ENCODE results near the gene KCND1. TPM values are rescaled to one million over a fixed set of nuclear protein-coding genes. Genes with fewer than 3 reads are reported as not detected.
"Not testable (repeated sequence)": the region's sequence is repeated elsewhere in the genome, so short reads cannot be mapped to it uniquely, and the experiment has no call there.

The KCND1 gene
- total and polyA plus RNA-seq, 10 donors = 1.5 to 3.7 (median 2.1) TPM

DNA sequence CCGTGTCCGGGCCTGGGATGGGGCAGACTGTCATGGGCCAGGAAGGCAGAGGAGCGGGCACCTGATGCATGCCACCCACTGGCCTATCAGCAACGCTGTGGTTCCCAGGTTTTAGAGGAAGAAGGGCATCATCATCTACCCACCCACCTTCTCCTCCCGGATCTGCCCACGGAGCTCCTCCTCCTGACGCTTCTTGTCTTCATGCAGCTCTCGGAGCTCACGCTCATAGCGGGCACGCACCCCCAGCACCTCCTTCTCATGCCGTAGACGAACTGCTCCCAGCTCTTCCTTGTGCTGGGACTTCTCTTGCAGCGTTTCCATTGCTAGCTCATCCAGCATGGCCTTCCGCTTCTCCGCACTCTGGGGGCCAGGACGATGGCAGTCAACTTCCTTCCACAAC, 11.4 kb upstream of the KCND1 start:
- 89 to 95% (median 92%) methylated on average over 13 to 17 of the region's 17 CpGs for WGBS, 5 donors

DNA sequence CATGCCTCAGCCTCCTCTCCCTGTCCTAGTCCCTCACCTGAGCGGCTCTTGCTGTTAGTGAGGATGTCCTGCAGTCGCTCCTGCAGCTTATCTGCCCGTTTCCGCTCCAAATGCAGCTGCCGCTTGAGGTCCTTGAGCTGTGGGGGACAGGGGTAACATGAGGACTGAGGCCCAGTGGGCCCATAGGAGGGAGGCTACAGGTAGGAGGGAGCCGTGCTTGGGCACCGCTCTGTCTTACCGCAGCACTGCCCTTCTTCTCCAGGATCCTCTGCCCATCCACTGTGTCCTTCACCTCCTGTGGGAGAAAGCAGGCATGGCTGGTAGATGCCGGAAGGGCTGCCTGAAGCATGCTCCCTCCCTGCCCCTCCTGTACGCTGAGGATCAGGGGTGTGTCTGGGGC, 9.5 kb upstream of the KCND1 start:
- no peak for DNase-seq
- Histone ChIP-seq H3K27ac (no peak overlapping the region), H3K9me3 (no peaks in the 10 kb centered on the region), H3K36me3 (peaks cover 0 to 100% (median 59%) of the 10 kb centered on the region in 6 donors), H3K4me3 (no peak overlapping the region), H3K27me3 (replicated peaks in 1 of 7) (no peaks in the 10 kb centered on the region), H3K4me1 (no peaks in the 10 kb centered on the region)
- WGBS, 5 donors = 82 to 96% (median 91%) methylated on average over 6 to 10 of the region's 10 CpGs
- intact Hi-C loops (cut with DNase I; ENCODE audit: low total_unique reads) = no loop called here
- TF ChIP-seq CTCF (IDR thresholded peaks at IDR 0.05 in 8 of 11, conservative IDR thresholded peaks at IDR 0.05 in 3 of 11) (no peak), POLR2AphosphoS5 (IDR thresholded peaks at IDR 0.05) (peak in 1 of 3 donors; percentile 14)

More for the DNA sequence above, 11.4 kb upstream of the KCND1 start:
- H3K9me3 ChIP-seq = no peaks in the 10 kb centered on the region
- H3K4me1 ChIP-seq = no peaks in the 10 kb centered on the region
- H3K36me3 ChIP-seq = peaks cover 0 to 100% (median 48%) of the 10 kb centered on the region in 6 donors
- H3K27ac ChIP-seq = no peak overlapping the region
- H3K4me3 ChIP-seq = no peak overlapping the region
- no peaks in the 10 kb centered on the region for H3K27me3 ChIP-seq (replicated peaks in 1 of 7)
- intact Hi-C loops (cut with DNase I; ENCODE audit: low total_unique reads) = no loop called here
- TF ChIP-seq POLR2AphosphoS5 (IDR thresholded peaks at IDR 0.05) (peak in 1 of 3 donors; percentile 34), POLR2A (IDR thresholded peaks at IDR 0.05) (no peak), CTCF (IDR thresholded peaks at IDR 0.05 in 8 of 11, conservative IDR thresholded peaks at IDR 0.05 in 3 of 11) (no peak)
- no peak for DNase-seq

- H3K4me1 ChIP-seq; H3K9me3 ChIP-seq; H3K27ac ChIP-seq; DNase-seq; H3K27me3 ChIP-seq (replicated peaks in 1 of 7); intact Hi-C loops (cut with DNase I; ENCODE audit: low total_unique reads); H3K4me3 ChIP-seq: not testable (repeated sequence)
- H3K36me3 ChIP-seq = peaks cover 0 to 100% (median 65%) of the 10 kb centered on the region in 6 donors
- WGBS, 5 donors = 81 to 95% (median 94%) methylated on average over 3 to 10 of the region's 10 CpGs
These were observed 8.7 kb upstream of the KCND1 start for GRCh38 chrX:48980341-48980740.

DNA sequence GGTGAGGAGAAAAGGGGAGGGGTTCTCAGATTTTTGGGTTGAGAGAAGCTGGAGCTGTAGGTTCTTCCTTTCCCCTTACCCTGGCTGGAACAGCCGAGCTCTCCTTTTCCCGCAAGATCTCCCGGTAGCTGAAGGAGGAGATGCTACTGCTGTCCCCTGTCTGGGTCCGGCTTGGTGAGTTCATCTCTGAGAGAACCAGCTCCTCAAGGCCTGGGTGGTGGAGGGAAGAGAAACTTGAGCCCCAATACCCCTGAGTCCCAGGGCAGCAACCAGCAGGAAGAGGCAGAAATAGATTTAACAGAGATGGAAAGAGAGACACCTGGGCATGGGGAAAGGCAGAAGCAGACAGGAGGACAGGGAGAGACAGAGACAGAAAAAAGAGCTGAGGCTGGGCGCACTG, 6.6 kb upstream of the KCND1 start:
- no peak for DNase-seq
- TF ChIP-seq CTCF (IDR thresholded peaks at IDR 0.05 in 8 of 11, conservative IDR thresholded peaks at IDR 0.05 in 3 of 11) (no peak), POLR2AphosphoS5 (IDR thresholded peaks at IDR 0.05) (no peak), POLR2A (IDR thresholded peaks at IDR 0.05) (no peak)
- H3K36me3 ChIP-seq = peaks cover 0 to 98% (median 58%) of the 10 kb centered on the region in 6 donors
- intact Hi-C loops (cut with DNase I; ENCODE audit: low total_unique reads) = no loop called here
- H3K4me3 ChIP-seq = no peak overlapping the region
- no peaks in the 10 kb centered on the region for H3K9me3 ChIP-seq
- H3K27ac ChIP-seq = no peak overlapping the region
- 83 to 100% (median 93%) methylated on average over 5 of the region's 5 CpGs for WGBS, 5 donors
- H3K27me3 ChIP-seq (replicated peaks in 1 of 7) = no peaks in the 10 kb centered on the region
- no peaks in the 10 kb centered on the region for H3K4me1 ChIP-seq

DNA sequence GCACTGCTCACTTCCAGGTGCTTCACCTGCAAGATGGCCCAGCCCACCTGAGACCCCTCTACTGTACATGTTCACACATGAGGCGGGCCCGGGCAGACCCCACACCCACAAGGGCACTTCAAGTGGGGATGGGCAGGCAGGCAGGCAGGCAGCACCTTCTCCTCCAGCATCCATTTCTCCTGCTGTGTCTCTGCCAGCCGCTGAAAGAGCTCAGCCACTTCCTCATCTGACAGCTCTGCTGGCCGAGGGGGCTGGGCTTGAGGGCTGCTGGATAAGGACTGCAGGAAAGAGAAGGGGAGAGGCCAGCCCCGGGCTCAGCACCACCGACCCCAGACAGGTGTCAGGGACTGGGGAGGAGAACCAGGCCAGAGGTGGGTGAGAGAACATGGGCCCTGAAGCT, 4.4 kb upstream of the KCND1 start:
- DNase-seq = peak; percentile 74
- Histone ChIP-seq H3K9me3 (no peaks in the 10 kb centered on the region), H3K27ac (no peak overlapping the region), H3K4me1 (peaks cover 0 to 16% (median 11%) of the 10 kb centered on the region in 6 donors), H3K4me3 (no peak overlapping the region), H3K36me3 (peaks cover 0 to 77% (median 37%) of the 10 kb centered on the region in 6 donors), H3K27me3 (replicated peaks in 1 of 7) (peaks cover 0 to 13% (median 0%) of the 10 kb centered on the region in 7 donors)
- WGBS, 5 donors = 39 to 72% (median 46%) methylated on average over 5 to 6 of the region's 6 CpGs; no CpG with 5 or more reads in 1 of the 5 donors
- TF ChIP-seq POLR2AphosphoS5 (IDR thresholded peaks at IDR 0.05) = peak in 1 of 3 donors; percentile 20
- no peak for TF ChIP-seq POLR2A (IDR thresholded peaks at IDR 0.05)
- intact Hi-C loops (cut with DNase I; ENCODE audit: low total_unique reads) = no loop called here

Measured in spleen (tissue), 11 donors.